A549 (cell line): ENCODE results near the gene RGS14. TPM values are rescaled to one million over a fixed set of nuclear protein-coding genes. Genes with fewer than 3 reads are reported as not detected.

ENCODE experiments used
- ATAC-seq, 2 experiments: fragments of 200-7000 bp in 1 of 2; fragments of >200 bp in 1 of 2; cut with Nextera tagmentation in 1 of 2; cut with Tn5 transposase in 1 of 2; 3 replicates each; pipeline versions ENCODE4 v1.8.0 to v1.9.1; 2018 to 2020; ENCODE audit warnings: mild to moderate bottlenecking in 1 of 2, moderate library complexity in 1 of 2
- CTCF ChIA-PET: fragments of 300-600 bp; sonication (Branson Sonifier 250); formaldehyde crosslinking; extraction: SDS; loops from one replicate; lab custom pipeline; 2021; ENCODE audit warnings: antibody characterized with exemption, inconsistent platforms; lab: Yijun Ruan, JAX
- POLR2A ChIA-PET: fragments of 350-600 bp; formaldehyde crosslinking; extraction: SDS; loops from one replicate; lab custom pipeline; 2021; ENCODE audit warnings: antibody characterized with exemption, inconsistent platforms; lab: Yijun Ruan, JAX
- DNase-seq, 2 experiments: peaks; one replicate each; pipeline versions ENCODE4 v3.0.0 to v3.0.0-alpha.2; 2011 to 2016; ENCODE audit warnings: low read depth in 1 of 2, low spot score in 1 of 2
- FAIRE-seq: peaks from 2 replicates; lab custom pipeline; 2011; peaks lifted over from hg19 to GRCh38; lab: Jason Lieb, UNC
- H3K27ac ChIP-seq, 2 experiments: fragments of >200 bp; sonication (Bioruptor Twin); formaldehyde crosslinking; 3 replicates each; pipeline ENCODE4 v1.5.1; 2016 to 2017
- H3K4me1 ChIP-seq: fragments of >200 bp; sonication (Bioruptor Twin); formaldehyde crosslinking; 3 replicates; pipeline ENCODE4 v1.6.1; 2016
- H3K4me2 ChIP-seq: fragments of >200 bp; sonication (Bioruptor Twin); formaldehyde crosslinking; 3 replicates; pipeline ENCODE4 v1.6.1; 2016
- H3K4me3 ChIP-seq: fragments of >200 bp; sonication (Bioruptor Twin); formaldehyde crosslinking; 3 replicates; pipeline ENCODE4 v1.5.1; 2016
- H3K9me3 ChIP-seq: fragments of >200 bp; sonication (Bioruptor Twin); formaldehyde crosslinking; 3 replicates; pipeline ENCODE4 v1.6.1; 2016
- CHD2 ChIP-seq: fragments of 150-350 bp; IDR thresholded peaks from 2 replicates; pipeline ENCODE4 v1.6.1; 2014; ENCODE audit warnings: low read length; ENCODE audit not compliant: partially characterized antibody
- E2F6 ChIP-seq: IDR thresholded peaks from 2 replicates; pipeline ENCODE4 v1.6.1; 2012; ENCODE audit warnings: low read depth, borderline replicate concordance
- EHF ChIP-seq: fragments of 250-450 bp; sonication (Bioruptor Pico); IDR thresholded peaks from 2 replicates; pipeline ENCODE4 v1.5.0; 2020; ENCODE audit warnings: mild to moderate bottlenecking
- EHMT2 ChIP-seq: fragments of 200-600 bp; sonication (generic); IDR thresholded peaks from 2 replicates; pipeline ENCODE4 v1.6.1; 2016; ENCODE audit warnings: antibody characterized with exemption, low read depth, mild to moderate bottlenecking, moderate library complexity
- EP300 ChIP-seq, 2 experiments: fragments of >200 bp; sonication (Bioruptor Twin); formaldehyde crosslinking; IDR thresholded peaks; 2 replicates in 1 of 2; 3 replicates in 1 of 2; pipeline ENCODE4 v1.6.1; 2016 to 2017
- FOSB ChIP-seq: fragments of 250-450 bp; sonication (Bioruptor Pico); IDR thresholded peaks from 2 replicates; pipeline ENCODE4 v1.5.0; 2020; ENCODE audit warnings: mild to moderate bottlenecking, moderate library complexity
- HOXA7 ChIP-seq: fragments of 250-450 bp; sonication (Bioruptor Pico); IDR thresholded peaks from 2 replicates; pipeline ENCODE4 v1.5.0; 2020; ENCODE audit warnings: mild to moderate bottlenecking, moderate library complexity
- HOXB13 ChIP-seq: fragments of 250-450 bp; sonication (Bioruptor Pico); IDR thresholded peaks from 2 replicates; pipeline ENCODE4 v1.5.0; 2020; ENCODE audit warnings: low read depth, mild to moderate bottlenecking, moderate library complexity
- MAFK ChIP-seq: fragments of 450-650 bp; IDR thresholded peaks from 2 replicates; pipeline ENCODE4 v1.6.1; 2014; ENCODE audit not compliant: partially characterized antibody
- NR3C1 ChIP-seq: fragments of >200 bp; sonication (Bioruptor Twin); formaldehyde crosslinking; IDR thresholded peaks from 3 replicates; pipeline ENCODE4 v1.6.1; 2017
- RAD21 ChIP-seq, 2 experiments: fragments of >200 bp in 1 of 2; sonication (Bioruptor Twin) in 1 of 2; formaldehyde crosslinking in 1 of 2; IDR thresholded peaks in 1 of 2; conservative IDR thresholded peaks in 1 of 2; 2 replicates in 1 of 2; 3 replicates in 1 of 2; pipeline ENCODE4 v1.6.1; 2012 to 2018; ENCODE audit warnings: inconsistent platforms in 1 of 2
- RCOR1 ChIP-seq: fragments of 150-350 bp; IDR thresholded peaks from 2 replicates; pipeline ENCODE4 v1.6.1; 2014; ENCODE audit warnings: antibody characterized with exemption, low read length, low read depth
- RFX5 ChIP-seq: fragments of 450-650 bp; IDR thresholded peaks from 2 replicates; pipeline ENCODE4 v1.7.1; 2014; ENCODE audit warnings: antibody characterized with exemption, mild to moderate bottlenecking, moderate library complexity
- RNF2 ChIP-seq: fragments of 200-600 bp; sonication (generic); IDR thresholded peaks from 2 replicates; pipeline ENCODE4 v1.6.1; 2016; ENCODE audit warnings: low read depth, mild to moderate bottlenecking, antibody characterized with exemption, moderate library complexity, borderline replicate concordance
- SMC3 ChIP-seq: fragments of >200 bp; sonication (Bioruptor Twin); formaldehyde crosslinking; IDR thresholded peaks from 3 replicates; pipeline ENCODE4 v1.6.1; 2018; ENCODE audit warnings: inconsistent platforms
- SREBF2 ChIP-seq: fragments of 450-650 bp; IDR thresholded peaks from 2 replicates; pipeline ENCODE4 v1.6.1; 2014; ENCODE audit warnings: mild to moderate bottlenecking, moderate library complexity
- TP53 ChIP-seq: fragments of 250-450 bp; sonication (Bioruptor Pico); IDR thresholded peaks from 2 replicates; pipeline ENCODE4 v1.5.0; 2021; ENCODE audit warnings: mild to moderate bottlenecking, moderate library complexity
- ZC3H11A ChIP-seq: fragments of 450-650 bp; IDR thresholded peaks from 2 replicates; pipeline ENCODE4 v1.6.1; 2014; ENCODE audit warnings: antibody characterized with exemption, mild to moderate bottlenecking
- ZSCAN20 ChIP-seq: fragments of 250-450 bp; sonication (Bioruptor Pico); IDR thresholded peaks from 2 replicates; pipeline ENCODE4 v1.8.0; 2022; ENCODE audit warnings: mild to moderate bottlenecking, moderate library complexity
- WGBS: methylation state at CpG from one replicate; pipeline ENCODE4 v1.1.6; 2017; ENCODE audit errors: missing lambda C conversion rate; 5-methylcytosine and 5-hydroxymethylcytosine counted together
- polyA plus RNA-seq, 4 experiments: library from polyadenylated mRNA; depleted of rRNA in 3 of 4; stranded (reverse); fragments of >200 nt; fragmentation: RNase III in 1 of 4; extraction: RNeasy Plus Mini Kit Qiagen cat#74134 plus additional on column Dnase treatment in 1 of 4; gene quantifications; 2 replicates in 3 of 4; 3 replicates in 1 of 4; pipeline ENCODE4 v1.2.3, GENCODE V29; 2011 to 2017
- TF ChIP-seq, protein P1 (sequence below): fragments of >200 bp; sonication (Bioruptor Twin); formaldehyde crosslinking; IDR thresholded peaks from 2 replicates; pipeline ENCODE4 v1.6.1; 2016
- TF ChIP-seq, protein P2 (sequence below): fragments of 250-450 bp; sonication (Bioruptor Pico); IDR thresholded peaks from 2 replicates; pipeline ENCODE4 v1.5.0; 2020; ENCODE audit warnings: low read depth, mild to moderate bottlenecking, moderate library complexity
- TF ChIP-seq, protein P3 (sequence below): IDR thresholded peaks from 2 replicates; pipeline ENCODE4 v1.6.1; 2012
- TF ChIP-seq, protein P4 (sequence below): fragments of 250-450 bp; sonication (Bioruptor Pico); IDR thresholded peaks from 2 replicates; pipeline ENCODE4 v1.5.0; 2021; ENCODE audit warnings: mild to moderate bottlenecking, moderate library complexity, borderline replicate concordance
- TF ChIP-seq, protein P5 (sequence below): fragments of >200 bp; sonication (Bioruptor Twin); formaldehyde crosslinking; IDR thresholded peaks from 3 replicates; pipeline ENCODE4 v1.5.1; 2016

Gene RGS14
- polyA plus RNA-seq, 2 of the 4 experiments (the other 2 are of a cell fraction), result 3.9 to 8.4 TPM

DNA sequence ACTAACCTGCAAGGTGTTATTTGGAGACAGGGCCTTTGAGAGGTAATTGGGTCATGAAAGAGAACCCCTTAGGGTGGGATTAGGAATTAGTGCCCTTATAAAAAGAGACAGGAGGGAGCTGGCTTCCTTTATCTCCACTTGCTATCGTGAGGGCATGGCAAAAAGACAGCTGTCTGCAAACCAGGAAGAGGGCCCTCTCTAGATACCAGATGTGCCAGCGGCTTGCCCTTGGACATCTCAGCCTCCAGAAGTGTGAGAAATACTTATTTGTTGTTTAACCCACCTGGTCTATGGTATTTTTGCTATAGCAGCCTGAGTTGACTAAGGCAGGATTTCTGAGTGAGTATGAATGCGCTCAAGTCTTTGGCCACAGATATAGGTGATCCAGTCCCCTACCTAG, 978 bp upstream of the RGS14 start:
- CTCF ChIA-PET, result interaction anchor here (0.7 to 3.5 kb wide), 4 partner anchors 13 to 91 kb away, joined by 3 to 27 read pairs (median 3); no protein-coding TSS in a partner anchor
- ATAC-seq, result no peak

DNA sequence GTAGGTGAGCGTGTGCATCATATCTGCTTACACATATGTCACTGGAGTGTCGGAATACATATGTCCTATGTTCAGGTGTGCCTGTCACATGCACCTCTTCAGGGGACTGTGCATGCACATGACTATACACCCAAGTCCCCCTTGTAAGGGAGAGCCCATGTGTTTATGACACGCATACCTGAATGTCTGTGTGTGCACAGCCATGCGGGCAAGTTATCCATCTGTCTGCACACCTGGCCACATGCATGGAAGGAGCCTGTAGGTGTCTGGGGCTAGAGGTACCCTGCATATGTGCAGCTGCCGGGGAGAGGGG, 622 bp upstream of the RGS14 start:
- TF ChIP-seq, protein P1, sequence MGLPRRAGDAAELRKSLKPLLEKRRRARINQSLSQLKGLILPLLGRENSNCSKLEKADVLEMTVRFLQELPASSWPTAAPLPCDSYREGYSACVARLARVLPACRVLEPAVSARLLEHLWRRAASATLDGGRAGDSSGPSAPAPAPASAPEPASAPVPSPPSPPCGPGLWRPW, result no peak
- TF ChIP-seq ZC3H11A (no peak), EHF (CRISPR knock-in tag) (no peak), SREBF2 (no peak), RAD21 (conservative IDR thresholded peaks at IDR 0.05 in 1 of 2, IDR thresholded peaks at IDR 0.05 in 1 of 2) (no peak), SMC3 (no peak), EP300 (IDR thresholded peaks at IDR 0.05) (no peak), FOSB (CRISPR knock-in tag) (no peak), ZSCAN20 (CRISPR knock-in tag) (no peak), TP53 (CRISPR knock-in tag) (no peak), RCOR1 (no peak), EHMT2 (no peak), HOXA7 (CRISPR knock-in tag) (no peak), E2F6 (no peak), RFX5 (no peak), MAFK (no peak)
- TF ChIP-seq, protein P2, sequence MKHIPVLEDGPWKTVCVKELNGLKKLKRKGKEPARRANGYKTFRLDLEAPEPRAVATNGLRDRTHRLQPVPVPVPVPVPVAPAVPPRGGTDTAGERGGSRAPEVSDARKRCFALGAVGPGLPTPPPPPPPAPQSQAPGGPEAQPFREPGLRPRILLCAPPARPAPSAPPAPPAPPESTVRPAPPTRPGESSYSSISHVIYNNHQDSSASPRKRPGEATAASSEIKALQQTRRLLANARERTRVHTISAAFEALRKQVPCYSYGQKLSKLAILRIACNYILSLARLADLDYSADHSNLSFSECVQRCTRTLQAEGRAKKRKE (CRISPR knock-in tag), result no peak
- TF ChIP-seq, protein P3, sequence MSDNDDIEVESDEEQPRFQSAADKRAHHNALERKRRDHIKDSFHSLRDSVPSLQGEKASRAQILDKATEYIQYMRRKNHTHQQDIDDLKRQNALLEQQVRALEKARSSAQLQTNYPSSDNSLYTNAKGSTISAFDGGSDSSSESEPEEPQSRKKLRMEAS, result no peak
- Histone ChIP-seq H3K4me2 (no peak overlapping the region), H3K4me1 (peaks cover 10% of the 10 kb centered on the region; the same call in 2 of the 3 replicates), H3K4me3 (no peak overlapping the region), H3K9me3 (peaks cover 4% of the 10 kb centered on the region; the same call in 1 of the 3 replicates), H3K27ac (no peak overlapping the region)
- no peak for FAIRE-seq
- ChIA-PET CTCF (interaction anchor here (1.0 to 3.5 kb wide), 2 partner anchors 12 to 91 kb away, joined by 3 to 27 read pairs; no protein-coding TSS in a partner anchor), POLR2A (no interaction called here)
- no peak for ATAC-seq
- no peak for DNase-seq
- WGBS, result 95% methylated on average over 4 of the region's 5 CpGs

More for the DNA sequence above, 978 bp upstream of the RGS14 start:
- FAIRE-seq, result no peak
- H3K27ac ChIP-seq, result no peak overlapping the region
- H3K4me2 ChIP-seq, result no peak overlapping the region
- POLR2A ChIA-PET, result no interaction called here
- DNase-seq, result no peak
- WGBS, result 68% methylated on average over 3 of the region's 3 CpGs
- H3K4me1 ChIP-seq, result peaks cover 10% of the 10 kb centered on the region; the same call in 2 of the 3 replicates
- peaks cover 4% of the 10 kb centered on the region; the same call in 1 of the 3 replicates for H3K9me3 ChIP-seq
- H3K4me3 ChIP-seq, result no peak overlapping the region
- TF ChIP-seq, protein P2 (CRISPR knock-in tag), result no peak
- TF ChIP-seq, protein P4, sequence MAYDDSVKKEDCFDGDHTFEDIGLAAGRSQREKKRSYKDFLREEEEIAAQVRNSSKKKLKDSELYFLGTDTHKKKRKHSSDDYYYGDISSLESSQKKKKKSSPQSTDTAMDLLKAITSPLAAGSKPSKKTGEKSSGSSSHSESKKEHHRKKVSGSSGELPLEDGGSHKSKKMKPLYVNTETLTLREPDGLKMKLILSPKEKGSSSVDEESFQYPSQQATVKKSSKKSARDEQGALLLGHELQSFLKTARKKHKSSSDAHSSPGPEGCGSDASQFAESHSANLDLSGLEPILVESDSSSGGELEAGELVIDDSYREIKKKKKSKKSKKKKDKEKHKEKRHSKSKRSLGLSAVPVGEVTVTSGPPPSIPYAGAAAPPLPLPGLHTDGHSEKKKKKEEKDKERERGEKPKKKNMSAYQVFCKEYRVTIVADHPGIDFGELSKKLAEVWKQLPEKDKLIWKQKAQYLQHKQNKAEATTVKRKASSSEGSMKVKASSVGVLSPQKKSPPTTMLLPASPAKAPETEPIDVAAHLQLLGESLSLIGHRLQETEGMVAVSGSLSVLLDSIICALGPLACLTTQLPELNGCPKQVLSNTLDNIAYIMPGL, result no peak
- TF ChIP-seq CHD2, result no peak
- no peak for TF ChIP-seq HOXB13
- TF ChIP-seq EHMT2, result no peak
- no peak for TF ChIP-seq MAFK
- TF ChIP-seq EHF (CRISPR knock-in tag), result no peak
- TF ChIP-seq, protein P5, sequence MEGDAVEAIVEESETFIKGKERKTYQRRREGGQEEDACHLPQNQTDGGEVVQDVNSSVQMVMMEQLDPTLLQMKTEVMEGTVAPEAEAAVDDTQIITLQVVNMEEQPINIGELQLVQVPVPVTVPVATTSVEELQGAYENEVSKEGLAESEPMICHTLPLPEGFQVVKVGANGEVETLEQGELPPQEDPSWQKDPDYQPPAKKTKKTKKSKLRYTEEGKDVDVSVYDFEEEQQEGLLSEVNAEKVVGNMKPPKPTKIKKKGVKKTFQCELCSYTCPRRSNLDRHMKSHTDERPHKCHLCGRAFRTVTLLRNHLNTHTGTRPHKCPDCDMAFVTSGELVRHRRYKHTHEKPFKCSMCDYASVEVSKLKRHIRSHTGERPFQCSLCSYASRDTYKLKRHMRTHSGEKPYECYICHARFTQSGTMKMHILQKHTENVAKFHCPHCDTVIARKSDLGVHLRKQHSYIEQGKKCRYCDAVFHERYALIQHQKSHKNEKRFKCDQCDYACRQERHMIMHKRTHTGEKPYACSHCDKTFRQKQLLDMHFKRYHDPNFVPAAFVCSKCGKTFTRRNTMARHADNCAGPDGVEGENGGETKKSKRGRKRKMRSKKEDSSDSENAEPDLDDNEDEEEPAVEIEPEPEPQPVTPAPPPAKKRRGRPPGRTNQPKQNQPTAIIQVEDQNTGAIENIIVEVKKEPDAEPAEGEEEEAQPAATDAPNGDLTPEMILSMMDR, result no peak
- TF ChIP-seq NR3C1, result no peak
- no peak for TF ChIP-seq RNF2
- TF ChIP-seq, protein P1, result no peak
- no peak for TF ChIP-seq HOXA7 (CRISPR knock-in tag)
- TF ChIP-seq E2F6, result no peak
- TF ChIP-seq TP53 (CRISPR knock-in tag), result no peak
